Loucy (cell line): ENCODE data around the gene ST6GALNAC1.
A peak's percentile ranks its signal among the peaks of the same experiment; 100 is the strongest.

Experiments
- H2AFZ ChIP-seq: fragments of 200-600 bp; sonication (generic); 2 replicates; pipeline ENCODE4 v1.6.0; 2016; ENCODE audit warnings: antibody characterized with exemption, mild to moderate bottlenecking, low read length, moderate library complexity
- H3F3A ChIP-seq: fragments of 200-600 bp; 2 replicates; pipeline ENCODE4 v1.6.0; 2016; ENCODE audit warnings: antibody characterized with exemption, low read depth, mild to moderate bottlenecking
- H3K27me3 ChIP-seq: fragments of 200-600 bp; sonication (generic); 2 replicates; pipeline ENCODE4 v1.6.1; 2014; ENCODE audit warnings: low read length, mild to moderate bottlenecking; ENCODE audit not compliant: insufficient read depth, poor library complexity, severe bottlenecking
- H3K36me3 ChIP-seq: fragments of 200-600 bp; sonication (generic); 2 replicates; pipeline ENCODE4 v1.6.1; 2016; ENCODE audit warnings: low read length; ENCODE audit not compliant: insufficient read depth
- H3K4me1 ChIP-seq: fragments of 200-600 bp; sonication (generic); 2 replicates; pipeline ENCODE4 v1.5.1; 2014; ENCODE audit warnings: low read length, mild to moderate bottlenecking; ENCODE audit not compliant: insufficient read depth, poor library complexity, severe bottlenecking
- H3K4me2 ChIP-seq: fragments of 200-600 bp; sonication (generic); 2 replicates; pipeline ENCODE4 v1.6.0; 2014; ENCODE audit warnings: antibody characterized with exemption, low read length, low read depth, mild to moderate bottlenecking; ENCODE audit not compliant: poor library complexity, severe bottlenecking
- H3K4me3 ChIP-seq: fragments of 200-600 bp; sonication (generic); 2 replicates; pipeline ENCODE4 v1.5.1; 2014; ENCODE audit warnings: low read length, mild to moderate bottlenecking, mixed read lengths; ENCODE audit not compliant: poor library complexity, severe bottlenecking
- H3K79me2 ChIP-seq: fragments of 200-600 bp; sonication (generic); 2 replicates; pipeline ENCODE4 v1.6.1; 2014; ENCODE audit warnings: low read length; ENCODE audit not compliant: insufficient read depth
- H3K9ac ChIP-seq: fragments of 200-600 bp; sonication (generic); 2 replicates; pipeline ENCODE4 v1.6.0; 2014; ENCODE audit warnings: mild to moderate bottlenecking, low read depth, low read length, moderate library complexity; ENCODE audit not compliant: poor library complexity, severe bottlenecking
- H3K9me2 ChIP-seq: fragments of 200-600 bp; sonication (generic); replicated peaks from 2 replicates; pipeline ENCODE4 v1.6.1; 2016; ENCODE audit warnings: low read depth, low read length, mixed read lengths
- H3K9me3 ChIP-seq: fragments of 200-600 bp; sonication (generic); 2 replicates; pipeline ENCODE4 v1.6.1; 2014; ENCODE audit warnings: mild to moderate bottlenecking, antibody characterized with exemption, low read length, low read depth; ENCODE audit not compliant: insufficient read depth
- H4K20me1 ChIP-seq: fragments of 200-600 bp; sonication (generic); 2 replicates; pipeline ENCODE4 v1.6.0; 2014; ENCODE audit warnings: antibody characterized with exemption, low read length, mild to moderate bottlenecking; ENCODE audit not compliant: insufficient read depth, poor library complexity, severe bottlenecking
- EZH2phosphoT487 ChIP-seq: fragments of 200-600 bp; IDR thresholded peaks from 2 replicates; pipeline ENCODE4 v1.6.1; 2018; ENCODE audit warnings: antibody characterized with exemption, mild to moderate bottlenecking, moderate library complexity, borderline replicate concordance
- TF ChIP-seq, protein P1 (sequence below): fragments of 200-600 bp; sonication (generic); conservative IDR thresholded peaks from 2 replicates; pipeline ENCODE4 v1.5.1; 2014; ENCODE audit warnings: mild to moderate bottlenecking, antibody characterized with exemption, low read length

ST6GALNAC1 gene

GRCh38 chr17:76675648-76676047 is 32.1 kb upstream of the ST6GALNAC1 start:
- Histone ChIP-seq H3K27me3 (no peaks in the 10 kb centered on the region), H3K4me1 (peaks cover 49% of the 10 kb centered on the region), H3K9ac (no peak overlapping the region), H3K4me3 (no peak overlapping the region), H3F3A (peaks cover 6% of the 10 kb centered on the region; the same call in 1 of the 2 replicates), H3K9me3 (no peaks in the 10 kb centered on the region), H2AFZ (no peak overlapping the region), H3K79me2 (peaks cover 18% of the 10 kb centered on the region), H3K36me3 (no peaks in the 10 kb centered on the region), H4K20me1 (no peaks in the 10 kb centered on the region), H3K4me2 (no peak overlapping the region), H3K9me2 (no peaks in the 10 kb centered on the region)
- TF ChIP-seq, protein P1, sequence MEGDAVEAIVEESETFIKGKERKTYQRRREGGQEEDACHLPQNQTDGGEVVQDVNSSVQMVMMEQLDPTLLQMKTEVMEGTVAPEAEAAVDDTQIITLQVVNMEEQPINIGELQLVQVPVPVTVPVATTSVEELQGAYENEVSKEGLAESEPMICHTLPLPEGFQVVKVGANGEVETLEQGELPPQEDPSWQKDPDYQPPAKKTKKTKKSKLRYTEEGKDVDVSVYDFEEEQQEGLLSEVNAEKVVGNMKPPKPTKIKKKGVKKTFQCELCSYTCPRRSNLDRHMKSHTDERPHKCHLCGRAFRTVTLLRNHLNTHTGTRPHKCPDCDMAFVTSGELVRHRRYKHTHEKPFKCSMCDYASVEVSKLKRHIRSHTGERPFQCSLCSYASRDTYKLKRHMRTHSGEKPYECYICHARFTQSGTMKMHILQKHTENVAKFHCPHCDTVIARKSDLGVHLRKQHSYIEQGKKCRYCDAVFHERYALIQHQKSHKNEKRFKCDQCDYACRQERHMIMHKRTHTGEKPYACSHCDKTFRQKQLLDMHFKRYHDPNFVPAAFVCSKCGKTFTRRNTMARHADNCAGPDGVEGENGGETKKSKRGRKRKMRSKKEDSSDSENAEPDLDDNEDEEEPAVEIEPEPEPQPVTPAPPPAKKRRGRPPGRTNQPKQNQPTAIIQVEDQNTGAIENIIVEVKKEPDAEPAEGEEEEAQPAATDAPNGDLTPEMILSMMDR: no peak
- TF ChIP-seq EZH2phosphoT487: no peak

DNA sequence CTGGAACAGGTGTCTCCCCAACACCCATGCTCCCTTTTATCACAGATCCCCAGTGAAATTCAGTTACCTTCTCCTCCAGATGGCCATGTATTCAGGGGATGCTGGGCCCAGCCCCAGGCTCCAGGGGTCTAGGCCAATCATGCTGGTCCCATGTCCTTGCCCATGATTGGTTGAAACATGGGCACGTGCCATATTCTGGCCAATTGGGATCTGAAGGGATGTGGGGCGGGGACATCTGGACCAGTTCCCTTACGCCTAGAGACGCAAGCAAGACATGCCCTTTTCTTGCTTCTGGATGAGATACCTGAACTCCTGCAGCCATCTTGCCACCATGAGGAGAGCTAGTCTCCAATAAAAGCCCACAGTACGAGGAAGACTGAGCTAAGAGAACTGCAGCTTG is 31.0 kb upstream of the ST6GALNAC1 start:
- TF ChIP-seq, protein P1: no peak
- no peak for TF ChIP-seq EZH2phosphoT487

GRCh38 chr17:76673729-76674128 is 30.2 kb upstream of the ST6GALNAC1 start:
- TF ChIP-seq, protein P1: no peak
- TF ChIP-seq EZH2phosphoT487: no peak
- no peaks in the 10 kb centered on the region for H3K9me3 ChIP-seq
- no peaks in the 10 kb centered on the region for H3K36me3 ChIP-seq
- no peaks in the 10 kb centered on the region for H3K27me3 ChIP-seq
- no peaks in the 10 kb centered on the region for H3K9me2 ChIP-seq
- H3K79me2 ChIP-seq: peaks cover 18% of the 10 kb centered on the region
- no peaks in the 10 kb centered on the region for H4K20me1 ChIP-seq
- no peak overlapping the region for H2AFZ ChIP-seq
- peak overlapping the region; percentile 98 for H3K9ac ChIP-seq
- H3K4me2 ChIP-seq: peak overlapping the region; percentile 88
- no peak overlapping the region for H3K4me3 ChIP-seq
- H3F3A ChIP-seq: peaks cover 6% of the 10 kb centered on the region; the same call in 1 of the 2 replicates
- H3K4me1 ChIP-seq: peaks cover 47% of the 10 kb centered on the region

More for the DNA sequence above, 31.0 kb upstream of the ST6GALNAC1 start:
- no peak overlapping the region for H2AFZ ChIP-seq
- H3K9ac ChIP-seq: no peak overlapping the region
- H4K20me1 ChIP-seq: no peaks in the 10 kb centered on the region
- H3K27me3 ChIP-seq: no peaks in the 10 kb centered on the region
- H3K36me3 ChIP-seq: no peaks in the 10 kb centered on the region
- peaks cover 18% of the 10 kb centered on the region for H3K79me2 ChIP-seq
- H3K4me2 ChIP-seq: no peak overlapping the region
- H3K4me3 ChIP-seq: no peak overlapping the region
- H3K4me1 ChIP-seq: peaks cover 54% of the 10 kb centered on the region
- peaks cover 6% of the 10 kb centered on the region; the same call in 1 of the 2 replicates for H3F3A ChIP-seq
- no peaks in the 10 kb centered on the region for H3K9me3 ChIP-seq
- H3K9me2 ChIP-seq: no peaks in the 10 kb centered on the region
